ENCODE measurements around the gene SLC39A10.

DNA sequence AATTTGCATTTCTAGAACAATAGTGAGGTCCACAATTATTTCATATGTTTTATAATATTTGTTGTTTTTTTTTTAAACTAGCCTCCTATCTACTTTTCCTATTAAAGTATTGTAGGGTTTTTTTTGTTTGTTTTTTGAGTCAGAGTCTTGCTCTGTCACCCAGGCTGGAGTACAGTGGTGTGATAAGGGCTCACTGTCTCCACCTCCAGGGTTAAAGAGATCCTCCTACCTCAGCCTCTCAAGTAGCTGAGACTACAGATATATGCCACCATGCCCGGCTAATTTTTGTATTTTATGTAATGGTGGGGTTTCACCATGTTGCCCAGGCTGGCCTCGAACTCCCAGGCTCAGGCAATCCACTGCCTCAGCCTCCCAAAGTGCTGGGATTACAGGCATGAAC lies 122.5 kb downstream of the SLC39A10 start:
- TF ChIP-seq, protein P1, sequence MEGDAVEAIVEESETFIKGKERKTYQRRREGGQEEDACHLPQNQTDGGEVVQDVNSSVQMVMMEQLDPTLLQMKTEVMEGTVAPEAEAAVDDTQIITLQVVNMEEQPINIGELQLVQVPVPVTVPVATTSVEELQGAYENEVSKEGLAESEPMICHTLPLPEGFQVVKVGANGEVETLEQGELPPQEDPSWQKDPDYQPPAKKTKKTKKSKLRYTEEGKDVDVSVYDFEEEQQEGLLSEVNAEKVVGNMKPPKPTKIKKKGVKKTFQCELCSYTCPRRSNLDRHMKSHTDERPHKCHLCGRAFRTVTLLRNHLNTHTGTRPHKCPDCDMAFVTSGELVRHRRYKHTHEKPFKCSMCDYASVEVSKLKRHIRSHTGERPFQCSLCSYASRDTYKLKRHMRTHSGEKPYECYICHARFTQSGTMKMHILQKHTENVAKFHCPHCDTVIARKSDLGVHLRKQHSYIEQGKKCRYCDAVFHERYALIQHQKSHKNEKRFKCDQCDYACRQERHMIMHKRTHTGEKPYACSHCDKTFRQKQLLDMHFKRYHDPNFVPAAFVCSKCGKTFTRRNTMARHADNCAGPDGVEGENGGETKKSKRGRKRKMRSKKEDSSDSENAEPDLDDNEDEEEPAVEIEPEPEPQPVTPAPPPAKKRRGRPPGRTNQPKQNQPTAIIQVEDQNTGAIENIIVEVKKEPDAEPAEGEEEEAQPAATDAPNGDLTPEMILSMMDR (IDR thresholded peaks at IDR 0.05; ENCODE audit: low read depth, low read length), result no peak
- no peak for TF ChIP-seq EZH2phosphoT487 (IDR thresholded peaks at IDR 0.05; ENCODE audit: low read depth)

Data from OCI-LY3 (cell line).